K562 (cell line): ENCODE results near the gene SCUBE2. TPM values are rescaled to one million over a fixed set of nuclear protein-coding genes. Genes with fewer than 3 reads are reported as not detected.

Experiments used
- ARNT ChIP-seq, 2 experiments: fragments of 450-650 bp; IDR thresholded peaks; 2 replicates each; pipeline ENCODE4 v1.6.1; 2016; ENCODE audit warnings: mild to moderate bottlenecking in 1 of 2
- DACH1 ChIP-seq: fragments of 450-650 bp; IDR thresholded peaks from 2 replicates; pipeline ENCODE4 v1.6.1; 2018; ENCODE audit not compliant: partially characterized antibody
- DPF2 ChIP-seq: fragments of 450-650 bp; IDR thresholded peaks from 2 replicates; pipeline ENCODE4 v1.6.1; 2016
- E2F6 ChIP-seq, 2 experiments: IDR thresholded peaks; 2 replicates each; pipeline ENCODE4 v1.6.1; 2011; ENCODE audit warnings: borderline replicate concordance in 1 of 2, control low read depth in 1 of 2, low read depth in 1 of 2, low read length in 1 of 2, mild to moderate bottlenecking in 1 of 2, mixed read lengths in 1 of 2, moderate library complexity in 1 of 2; ENCODE audit not compliant: insufficient read depth in 1 of 2, insufficient read length in 1 of 2, poor library complexity in 1 of 2, severe bottlenecking in 1 of 2; ENCODE audit errors: extremely low read depth in 1 of 2
- HNRNPK ChIP-seq: fragments of 200-400 bp; formaldehyde crosslinking; IDR thresholded peaks from one replicate; pipeline ENCODE4 v1.6.1; 2018; ENCODE audit warnings: mild to moderate bottlenecking, low read depth, low read length; ENCODE audit not compliant: poor library complexity, severe bottlenecking
- KDM1A ChIP-seq, 2 experiments: fragments of 450-650 bp; IDR thresholded peaks; 2 replicates each; pipeline ENCODE4 v1.6.1; 2016; ENCODE audit warnings: mild to moderate bottlenecking in 2 of 2
- KLF16 ChIP-seq: IDR thresholded peaks from 2 replicates; pipeline ENCODE4 v1.6.1; 2016; ENCODE audit warnings: antibody characterized with exemption
- NCOR1 ChIP-seq: fragments of 450-650 bp; IDR thresholded peaks from 2 replicates; pipeline ENCODE4 v1.6.1; 2016; ENCODE audit warnings: mild to moderate bottlenecking, moderate library complexity
- PHB ChIP-seq: fragments of 250-450 bp; sonication (Bioruptor Pico); IDR thresholded peaks from 2 replicates; pipeline ENCODE4 v1.5.0; 2021
- PKNOX1 ChIP-seq: fragments of 450-650 bp; IDR thresholded peaks from 2 replicates; pipeline ENCODE4 v1.6.1; 2016
- RCOR1 ChIP-seq, 2 experiments: IDR thresholded peaks; 2 replicates each; pipeline ENCODE4 v1.6.1; 2012; ENCODE audit warnings: low read depth in 2 of 2, low read length in 2 of 2, borderline replicate concordance in 1 of 2, improper control_type of control experiment in 1 of 2
- SNRNP70 ChIP-seq: fragments of 200-400 bp; formaldehyde crosslinking; optimal IDR thresholded peaks from 2 replicates; pipeline ENCODE3; 2017; ENCODE audit warnings: low read depth, low read length
- TOE1 ChIP-seq, 2 experiments: fragments of 450-650 bp in 1 of 2; sonication (generic) in 1 of 2; formaldehyde crosslinking in 1 of 2; IDR thresholded peaks; 2 replicates each; pipeline versions ENCODE4 v1.7.1 to v1.8.0; 2016 to 2022; ENCODE audit warnings: borderline replicate concordance in 2 of 2, mild to moderate bottlenecking in 2 of 2, antibody characterized with exemption in 1 of 2, inconsistent platforms in 1 of 2, low read depth in 1 of 2, missing genetic modification reagents in 1 of 2, moderate library complexity in 1 of 2
- ZBED1 ChIP-seq: IDR thresholded peaks from 2 replicates; pipeline ENCODE4 v1.6.1; 2014
- ZNF76 ChIP-seq: fragments of 250-450 bp; sonication (Bioruptor Pico); IDR thresholded peaks from 2 replicates; pipeline ENCODE4 v1.4.0; 2020; ENCODE audit warnings: mild to moderate bottlenecking, moderate library complexity, borderline replicate concordance
- polyA plus RNA-seq, 8 experiments: library from polyadenylated mRNA; depleted of rRNA in 4 of 8; stranded (reverse) in 5 of 8; unstranded in 3 of 8; fragments of >200 nt; fragmentation: Nextera tagmentation in 2 of 8; fragmentation: Illumina TruSeq in 1 of 8; extraction: Ambion mirVana in 2 of 8; extraction: Trizol in 1 of 8; gene quantifications; 2 replicates each; pipeline versions ENCODE4 v1.2.1 to v1.2.3, GENCODE V29; 2011 to 2014; ENCODE audit warnings: inconsistent platforms in 1 of 8, missing spikeins in 1 of 8
- total RNA-seq, 7 experiments: library from RNA; depleted of rRNA in 6 of 7; stranded (reverse); fragments of >200 nt in 6 of 7; fragmentation: Illumina TruSeq in 2 of 7; extraction: Trizol in 2 of 7; gene quantifications; 2 replicates each; pipeline versions ENCODE4 v1.2.1 to v1.2.3, GENCODE V29; 2011 to 2021; ENCODE audit warnings: low replicate concordance in 1 of 7
- TF ChIP-seq, protein P1 (sequence below): sonication (generic); formaldehyde crosslinking; IDR thresholded peaks from 2 replicates; pipeline ENCODE4 v1.8.0; 2022; ENCODE audit warnings: mild to moderate bottlenecking, missing genetic modification reagents
- TF ChIP-seq, protein P2 (sequence below): fragments of 450-650 bp; formaldehyde crosslinking; IDR thresholded peaks from 2 replicates; pipeline ENCODE4 v1.4.0; 2020; ENCODE audit warnings: mild to moderate bottlenecking
- TF ChIP-seq, protein P3 (sequence below): IDR thresholded peaks from 3 replicates; pipeline ENCODE4 v1.6.1; 2011; ENCODE audit warnings: borderline replicate concordance, mild to moderate bottlenecking; ENCODE audit not compliant: insufficient read length, insufficient read depth
- TF ChIP-seq, protein P4 (sequence below), 2 experiments: fragments of 150-350 bp in 1 of 2; IDR thresholded peaks; 2 replicates each; pipeline ENCODE4 v1.6.1; 2012 to 2016; ENCODE audit warnings: low read depth in 2 of 2, low read length in 2 of 2, mild to moderate bottlenecking in 1 of 2, moderate library complexity in 1 of 2

Gene SCUBE2
- total and polyA plus RNA-seq, 9 of the 15 experiments (the other 6 are each of a cell fraction or from before 2014, with no cell fraction given): 0.06 to 0.40 (median 0.07) TPM; not detected in 6

DNA sequence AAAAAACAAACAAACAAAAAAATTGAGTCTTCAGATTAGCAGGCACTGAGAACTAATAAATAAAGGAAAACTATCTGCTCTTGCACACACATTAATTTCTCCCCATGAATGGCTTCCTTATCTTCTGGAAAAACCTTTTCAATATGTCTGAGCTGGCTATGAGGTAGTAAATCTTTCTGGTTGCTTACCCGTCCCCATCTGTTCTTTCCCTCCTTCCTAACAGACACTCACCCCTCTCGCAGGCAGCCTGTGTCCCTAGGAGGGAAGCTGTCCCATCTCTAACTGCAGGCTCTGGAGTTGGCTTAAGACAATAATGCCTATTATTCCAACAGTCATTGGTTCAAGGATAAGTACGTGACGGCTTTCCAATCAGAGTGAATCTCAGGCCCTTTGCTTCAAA lies 8.2 kb upstream of the SCUBE2 start (continued):
- TF ChIP-seq KDM1A (IDR thresholded peaks at IDR 0.05) (peak; percentile 45 to 49; a peak in 3 of 4 replicates), SNRNP70 (no peak), RCOR1 (IDR thresholded peaks at IDR 0.05; ENCODE audit: borderline replicate concordance in 1 of 2, low read depth in 2 of 2, low read length in 2 of 2) (peak in 1 of 2 experiments; percentile 42; a peak in 1 of 4 replicates), KLF16 (peak; percentile 40; the same call in 1 of the 2 replicates), ARNT (IDR thresholded peaks at IDR 0.05) (no peak), HNRNPK (no peak), DACH1 (peak; percentile 32), DPF2 (peak; percentile 78), PKNOX1 (peak; percentile 78), E2F6 (IDR thresholded peaks at IDR 0.05; ENCODE audit: borderline replicate concordance in 1 of 2, extremely low read depth in 1 of 2, insufficient read depth in 1 of 2, insufficient read length in 1 of 2, low read depth in 1 of 2, low read length in 1 of 2, poor library complexity in 1 of 2, severe bottlenecking in 1 of 2) (peak in 1 of 2 experiments; percentile 41), ZBED1 (no peak), ZNF76 (CRISPR knock-in tag) (no peak), TOE1 (IDR thresholded peaks at IDR 0.05; ENCODE audit: borderline replicate concordance) (no peak), TOE1 (CRISPR knock-in tag; IDR thresholded peaks at IDR 0.05; ENCODE audit: borderline replicate concordance, low read depth) (no peak), PHB (CRISPR knock-in tag) (no peak), NCOR1 (peak; percentile 76)
- TF ChIP-seq, protein P1, sequence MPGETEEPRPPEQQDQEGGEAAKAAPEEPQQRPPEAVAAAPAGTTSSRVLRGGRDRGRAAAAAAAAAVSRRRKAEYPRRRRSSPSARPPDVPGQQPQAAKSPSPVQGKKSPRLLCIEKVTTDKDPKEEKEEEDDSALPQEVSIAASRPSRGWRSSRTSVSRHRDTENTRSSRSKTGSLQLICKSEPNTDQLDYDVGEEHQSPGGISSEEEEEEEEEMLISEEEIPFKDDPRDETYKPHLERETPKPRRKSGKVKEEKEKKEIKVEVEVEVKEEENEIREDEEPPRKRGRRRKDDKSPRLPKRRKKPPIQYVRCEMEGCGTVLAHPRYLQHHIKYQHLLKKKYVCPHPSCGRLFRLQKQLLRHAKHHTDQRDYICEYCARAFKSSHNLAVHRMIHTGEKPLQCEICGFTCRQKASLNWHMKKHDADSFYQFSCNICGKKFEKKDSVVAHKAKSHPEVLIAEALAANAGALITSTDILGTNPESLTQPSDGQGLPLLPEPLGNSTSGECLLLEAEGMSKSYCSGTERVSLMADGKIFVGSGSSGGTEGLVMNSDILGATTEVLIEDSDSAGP (CRISPR knock-in tag): no peak
- TF ChIP-seq, protein P2, sequence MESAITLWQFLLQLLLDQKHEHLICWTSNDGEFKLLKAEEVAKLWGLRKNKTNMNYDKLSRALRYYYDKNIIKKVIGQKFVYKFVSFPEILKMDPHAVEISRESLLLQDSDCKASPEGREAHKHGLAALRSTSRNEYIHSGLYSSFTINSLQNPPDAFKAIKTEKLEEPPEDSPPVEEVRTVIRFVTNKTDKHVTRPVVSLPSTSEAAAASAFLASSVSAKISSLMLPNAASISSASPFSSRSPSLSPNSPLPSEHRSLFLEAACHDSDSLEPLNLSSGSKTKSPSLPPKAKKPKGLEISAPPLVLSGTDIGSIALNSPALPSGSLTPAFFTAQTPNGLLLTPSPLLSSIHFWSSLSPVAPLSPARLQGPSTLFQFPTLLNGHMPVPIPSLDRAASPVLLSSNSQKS (CRISPR knock-in tag): no peak
- TF ChIP-seq, protein P3, sequence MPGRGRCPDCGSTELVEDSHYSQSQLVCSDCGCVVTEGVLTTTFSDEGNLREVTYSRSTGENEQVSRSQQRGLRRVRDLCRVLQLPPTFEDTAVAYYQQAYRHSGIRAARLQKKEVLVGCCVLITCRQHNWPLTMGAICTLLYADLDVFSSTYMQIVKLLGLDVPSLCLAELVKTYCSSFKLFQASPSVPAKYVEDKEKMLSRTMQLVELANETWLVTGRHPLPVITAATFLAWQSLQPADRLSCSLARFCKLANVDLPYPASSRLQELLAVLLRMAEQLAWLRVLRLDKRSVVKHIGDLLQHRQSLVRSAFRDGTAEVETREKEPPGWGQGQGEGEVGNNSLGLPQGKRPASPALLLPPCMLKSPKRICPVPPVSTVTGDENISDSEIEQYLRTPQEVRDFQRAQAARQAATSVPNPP: no peak
- TF ChIP-seq, protein P4, sequence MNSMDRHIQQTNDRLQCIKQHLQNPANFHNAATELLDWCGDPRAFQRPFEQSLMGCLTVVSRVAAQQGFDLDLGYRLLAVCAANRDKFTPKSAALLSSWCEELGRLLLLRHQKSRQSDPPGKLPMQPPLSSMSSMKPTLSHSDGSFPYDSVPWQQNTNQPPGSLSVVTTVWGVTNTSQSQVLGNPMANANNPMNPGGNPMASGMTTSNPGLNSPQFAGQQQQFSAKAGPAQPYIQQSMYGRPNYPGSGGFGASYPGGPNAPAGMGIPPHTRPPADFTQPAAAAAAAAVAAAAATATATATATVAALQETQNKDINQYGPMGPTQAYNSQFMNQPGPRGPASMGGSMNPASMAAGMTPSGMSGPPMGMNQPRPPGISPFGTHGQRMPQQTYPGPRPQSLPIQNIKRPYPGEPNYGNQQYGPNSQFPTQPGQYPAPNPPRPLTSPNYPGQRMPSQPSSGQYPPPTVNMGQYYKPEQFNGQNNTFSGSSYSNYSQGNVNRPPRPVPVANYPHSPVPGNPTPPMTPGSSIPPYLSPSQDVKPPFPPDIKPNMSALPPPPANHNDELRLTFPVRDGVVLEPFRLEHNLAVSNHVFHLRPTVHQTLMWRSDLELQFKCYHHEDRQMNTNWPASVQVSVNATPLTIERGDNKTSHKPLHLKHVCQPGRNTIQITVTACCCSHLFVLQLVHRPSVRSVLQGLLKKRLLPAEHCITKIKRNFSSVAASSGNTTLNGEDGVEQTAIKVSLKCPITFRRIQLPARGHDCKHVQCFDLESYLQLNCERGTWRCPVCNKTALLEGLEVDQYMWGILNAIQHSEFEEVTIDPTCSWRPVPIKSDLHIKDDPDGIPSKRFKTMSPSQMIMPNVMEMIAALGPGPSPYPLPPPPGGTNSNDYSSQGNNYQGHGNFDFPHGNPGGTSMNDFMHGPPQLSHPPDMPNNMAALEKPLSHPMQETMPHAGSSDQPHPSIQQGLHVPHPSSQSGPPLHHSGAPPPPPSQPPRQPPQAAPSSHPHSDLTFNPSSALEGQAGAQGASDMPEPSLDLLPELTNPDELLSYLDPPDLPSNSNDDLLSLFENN (IDR thresholded peaks at IDR 0.05; ENCODE audit: low read depth in 2 of 2, low read length in 2 of 2): no peak
